ENCODE results near the gene PTPRK.

PTPRK gene

DNA sequence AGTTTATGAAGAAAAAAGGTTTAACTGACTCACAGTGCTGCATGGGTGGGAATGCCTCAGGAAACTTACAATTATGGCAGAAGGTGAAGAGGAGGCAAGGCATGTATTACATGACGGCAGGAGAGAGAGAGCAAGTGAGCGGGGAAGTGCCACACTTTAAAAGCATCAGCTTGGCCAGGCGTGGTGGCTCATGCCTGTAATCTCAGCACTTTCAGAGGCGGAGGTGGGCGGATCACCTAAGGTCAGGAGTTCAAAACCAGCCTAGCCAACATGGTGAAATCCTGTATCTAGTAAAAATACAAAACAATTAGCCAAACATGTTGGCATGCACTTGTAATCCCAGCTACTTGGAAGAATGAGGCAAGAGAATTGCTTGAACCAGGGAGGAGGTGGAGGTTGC, 406.2 kb downstream of the PTPRK start:
- TF ChIP-seq, protein P1, sequence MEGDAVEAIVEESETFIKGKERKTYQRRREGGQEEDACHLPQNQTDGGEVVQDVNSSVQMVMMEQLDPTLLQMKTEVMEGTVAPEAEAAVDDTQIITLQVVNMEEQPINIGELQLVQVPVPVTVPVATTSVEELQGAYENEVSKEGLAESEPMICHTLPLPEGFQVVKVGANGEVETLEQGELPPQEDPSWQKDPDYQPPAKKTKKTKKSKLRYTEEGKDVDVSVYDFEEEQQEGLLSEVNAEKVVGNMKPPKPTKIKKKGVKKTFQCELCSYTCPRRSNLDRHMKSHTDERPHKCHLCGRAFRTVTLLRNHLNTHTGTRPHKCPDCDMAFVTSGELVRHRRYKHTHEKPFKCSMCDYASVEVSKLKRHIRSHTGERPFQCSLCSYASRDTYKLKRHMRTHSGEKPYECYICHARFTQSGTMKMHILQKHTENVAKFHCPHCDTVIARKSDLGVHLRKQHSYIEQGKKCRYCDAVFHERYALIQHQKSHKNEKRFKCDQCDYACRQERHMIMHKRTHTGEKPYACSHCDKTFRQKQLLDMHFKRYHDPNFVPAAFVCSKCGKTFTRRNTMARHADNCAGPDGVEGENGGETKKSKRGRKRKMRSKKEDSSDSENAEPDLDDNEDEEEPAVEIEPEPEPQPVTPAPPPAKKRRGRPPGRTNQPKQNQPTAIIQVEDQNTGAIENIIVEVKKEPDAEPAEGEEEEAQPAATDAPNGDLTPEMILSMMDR (IDR thresholded peaks at IDR 0.05), result no peak
- no peak for DNase-seq (ENCODE audit: low spot score)
- Histone ChIP-seq H3K4me3 (no peak overlapping the region), H3K27ac (no peak overlapping the region)

DNA sequence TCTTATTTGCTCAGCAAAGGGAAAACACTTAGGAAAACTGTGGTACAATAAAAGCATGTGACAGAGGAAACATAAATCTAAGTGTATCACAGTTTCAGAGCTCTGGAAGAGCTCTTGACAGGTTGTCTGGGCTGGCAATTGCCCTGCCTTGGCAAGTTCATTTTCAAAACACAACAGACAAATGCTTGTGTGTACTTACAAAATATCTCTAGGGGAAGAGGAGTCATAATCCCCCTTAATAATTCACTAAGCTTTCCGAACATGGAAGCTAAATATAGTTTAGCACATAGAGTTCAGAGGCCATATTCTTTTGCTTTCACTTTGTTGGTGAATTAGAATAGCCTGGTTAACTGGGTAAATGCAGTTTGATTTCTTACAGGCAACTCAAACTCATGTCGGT, 407.9 kb downstream of the PTPRK start:
- no peak for DNase-seq (ENCODE audit: low spot score)
- no peak overlapping the region for H3K27ac ChIP-seq

DNA sequence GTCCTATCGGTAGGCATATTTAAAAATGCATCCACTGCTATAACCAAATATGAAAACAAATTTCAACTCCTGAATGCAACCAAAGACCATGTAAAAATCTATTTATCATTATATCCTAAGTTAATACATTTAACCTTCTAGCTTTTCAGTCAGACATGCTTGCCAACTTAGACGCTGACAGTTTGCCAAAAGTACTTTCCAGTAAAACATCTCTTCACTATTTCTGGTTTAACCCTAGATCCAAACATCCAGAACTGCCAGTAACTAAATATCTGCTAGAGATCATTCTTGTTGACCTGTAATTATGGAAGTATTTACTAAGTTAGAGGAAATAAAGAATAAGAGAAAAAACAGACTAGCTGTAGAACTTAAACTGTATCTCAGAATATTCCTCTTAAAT, 409.3 kb downstream of the PTPRK start:
- TF ChIP-seq, protein P1 (IDR thresholded peaks at IDR 0.05), result no peak
- no peak for DNase-seq (ENCODE audit: low spot score)
- no peak overlapping the region for H3K27ac ChIP-seq
- H3K4me3 ChIP-seq, result no peak overlapping the region

More for the DNA sequence above, 407.9 kb downstream of the PTPRK start:
- TF ChIP-seq, protein P1 (IDR thresholded peaks at IDR 0.05), result no peak
- H3K4me3 ChIP-seq, result peak overlapping the region; percentile 60

DNA sequence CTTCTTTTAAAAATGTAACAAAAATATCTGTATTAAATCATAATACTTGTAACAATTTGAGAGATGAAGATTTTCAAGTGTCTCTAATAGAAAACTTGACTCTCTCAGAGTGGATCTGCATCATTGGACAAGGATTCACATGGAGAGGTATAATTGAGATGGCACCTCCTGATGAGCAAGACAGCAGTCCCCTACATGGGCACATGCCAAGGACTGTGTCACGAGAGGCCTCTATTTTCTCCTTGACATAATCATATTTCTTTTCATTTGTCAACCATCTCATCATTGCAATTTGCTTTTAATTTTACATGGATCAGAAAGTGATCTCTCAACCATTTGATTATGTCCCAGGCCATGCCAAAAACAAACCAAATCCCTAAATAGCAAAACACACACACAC, 412.7 kb downstream of the PTPRK start:
- no peak overlapping the region for H3K4me3 ChIP-seq
- TF ChIP-seq, protein P1 (IDR thresholded peaks at IDR 0.05), result no peak
- DNase-seq (ENCODE audit: low spot score), result no peak
- no peak overlapping the region for H3K27ac ChIP-seq

DNA sequence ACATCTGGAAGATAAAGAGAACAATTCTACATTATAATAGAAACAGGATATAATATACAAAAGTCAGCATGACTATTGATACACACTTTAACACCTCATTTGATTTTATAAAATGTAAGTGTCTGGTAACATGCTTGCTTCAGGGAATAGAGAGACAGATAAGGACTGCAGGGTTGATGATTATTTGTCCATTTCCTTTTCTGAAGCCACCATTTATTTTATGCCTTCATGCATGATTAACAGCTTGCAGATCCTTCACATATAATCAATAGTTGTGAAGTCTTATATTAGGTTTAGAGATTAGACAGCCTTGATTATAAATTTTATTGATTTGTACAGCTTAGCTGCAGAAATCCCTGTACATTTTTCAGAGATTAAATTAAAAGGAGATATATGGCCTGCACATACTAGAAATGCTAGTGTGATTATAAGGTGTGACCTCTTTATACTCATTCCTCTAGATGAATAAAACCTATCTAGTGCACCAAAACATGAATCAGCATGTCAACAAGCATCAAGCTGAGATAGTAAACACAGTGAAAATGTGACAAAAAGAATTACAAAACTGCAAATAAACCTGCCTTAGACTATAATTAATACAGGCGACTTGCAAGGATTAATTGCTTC, 420.7 kb downstream of the PTPRK start:
- DNase-seq (ENCODE audit: low spot score), result no peak
- TF ChIP-seq, protein P1 (IDR thresholded peaks at IDR 0.05), result no peak
- Histone ChIP-seq H3K4me3 (no peak overlapping the region), H3K27ac (no peak overlapping the region)

DNA sequence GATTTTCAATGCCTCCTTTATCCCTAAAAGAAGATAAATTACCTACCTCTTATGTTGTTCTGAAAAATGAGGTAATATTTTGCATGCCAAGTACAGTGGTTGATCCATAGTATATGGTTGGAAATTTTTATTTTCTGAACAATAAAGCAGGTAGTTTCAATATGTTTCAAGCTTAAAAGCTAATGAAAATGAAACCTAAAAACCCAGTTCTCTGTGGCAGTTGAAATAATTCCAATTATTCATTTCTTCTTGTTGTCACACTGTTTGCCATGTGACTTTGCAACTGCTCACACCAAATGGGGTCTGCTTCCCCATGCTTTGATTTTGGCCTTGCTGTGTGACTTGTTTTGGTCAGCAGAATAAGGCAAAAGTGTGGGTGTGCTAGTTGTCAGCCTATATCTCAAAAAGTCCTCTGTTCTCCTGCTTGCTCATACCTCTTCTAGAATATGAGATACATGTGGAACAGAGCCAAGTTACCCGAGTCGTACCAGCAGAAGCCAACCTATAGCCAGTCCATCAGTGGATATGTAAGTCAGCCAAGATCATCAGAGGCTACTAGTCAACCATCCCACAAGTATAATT, 422.3 kb downstream of the PTPRK start:
- no peak overlapping the region for H3K27ac ChIP-seq
- H3K4me3 ChIP-seq, result no peak overlapping the region
- TF ChIP-seq, protein P1 (IDR thresholded peaks at IDR 0.05), result no peak
- DNase-seq (ENCODE audit: low spot score), result no peak

DNA sequence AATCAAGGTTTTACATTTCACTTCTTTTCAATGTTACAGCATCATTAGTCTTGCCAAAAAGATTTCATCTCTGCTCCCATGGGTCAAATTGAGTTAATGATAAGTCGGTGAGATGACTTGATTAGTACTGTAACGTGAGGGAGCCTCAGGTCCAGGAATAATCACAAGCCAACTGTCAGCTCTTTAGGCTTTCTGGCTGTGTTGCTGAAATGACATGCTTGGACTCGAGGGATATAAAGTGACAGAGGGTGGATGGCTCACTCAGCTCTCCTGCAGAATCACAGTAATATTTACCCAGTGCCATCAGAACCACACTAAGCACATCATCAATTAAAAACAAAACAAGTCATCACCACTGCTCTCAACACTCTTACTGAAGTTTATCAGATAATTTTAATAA, 423.4 kb downstream of the PTPRK start:
- Histone ChIP-seq H3K27ac (no peak overlapping the region), H3K4me3 (no peak overlapping the region)
- TF ChIP-seq, protein P1 (IDR thresholded peaks at IDR 0.05), result no peak
- DNase-seq (ENCODE audit: low spot score), result no peak

Data from coronary artery (tissue), 2 donors.